Stimulated activated CD4-positive, alpha-beta T cell treated with anti-CD3 and anti-CD28 coated beads, Interleukin-2, amount 100 ng/mL, for 24 hours (primary cell): ENCODE data around the gene CLDN6.

Experiments used
- DNase-seq, 2 donors: peaks; one replicate each; pipeline ENCODE4 v3.0.0-alpha.2; 2020

The CLDN6 gene

GRCh38 chr16:3026609-3027488, 8.9 kb upstream of the CLDN6 start:
- DNase-seq = no peak

- DNase-seq = no peak
Observed at GRCh38 chr16:3026003-3026378, 8.0 kb upstream of the CLDN6 start.

GRCh38 chr16:3025032-3026002, 7.3 kb upstream of the CLDN6 start:
- DNase-seq = no peak

GRCh38 chr16:3023669-3024478, 5.9 kb upstream of the CLDN6 start, which contains the start of the genes HCFC1R1 and THOC6:
HCFC1R1 (minus strand) TSS chr16:3023942; CDS start chr16:3023941, 1 bp downstream.
THOC6 (plus strand) TSS chr16:3024035; CDS start chr16:3024327, 292 bp downstream.
- peak; percentile 95 to 97 for DNase-seq

- DNase-seq = peak in 1 of 2 donors; percentile 34
Observed at GRCh38 chr16:3023415-3023668, 5.4 kb upstream of the CLDN6 start.

GRCh38 chr16:3022684-3023414, 4.9 kb upstream of the CLDN6 start:
- DNase-seq = no peak

GRCh38 chr16:3022208-3022683, 4.3 kb upstream of the CLDN6 start:
- peak; percentile 93 for DNase-seq

GRCh38 chr16:3021449-3022207, 3.6 kb upstream of the CLDN6 start:
- DNase-seq = peak; percentile 85 to 90

- DNase-seq = peak; percentile 51 to 58
Observed at GRCh38 chr16:3020604-3021448, 2.8 kb upstream of the CLDN6 start.

GRCh38 chr16:3020247-3020603, 2.2 kb upstream of the CLDN6 start, which contains the start of gene TNFRSF12A:
TNFRSF12A (plus strand) TSS chr16:3020368; CDS start chr16:3020398, 30 bp downstream.
- peak; percentile 66 to 79 for DNase-seq

- no peak for DNase-seq
Observed at GRCh38 chr16:3019594-3020246, 1.7 kb upstream of the CLDN6 start.

- no peak for DNase-seq
Observed at GRCh38 chr16:3017344-3017743, 639 bp downstream of the CLDN6 start.

- DNase-seq = no peak
Observed at GRCh38 chr16:3015865-3016521, 2.0 kb downstream of the CLDN6 start.

GRCh38 chr16:3014971-3015370, 3.0 kb downstream of the CLDN6 start:
- no peak for DNase-seq

GRCh38 chr16:3013998-3014690, 3.8 kb downstream of the CLDN6 start:
- DNase-seq = no peak

- no peak for DNase-seq
Observed at GRCh38 chr16:3013491-3013951, 4.5 kb downstream of the CLDN6 start.

GRCh38 chr16:3012828-3013420, 5.1 kb downstream of the CLDN6 start, which contains the start of gene CLDN9:
CLDN9 (plus strand) TSS chr16:3012923; CDS start chr16:3013363, 440 bp downstream.
- DNase-seq = no peak

GRCh38 chr16:3012246-3012645, 5.7 kb downstream of the CLDN6 start:
- no peak for DNase-seq
